GM19463 (cell line): ENCODE data around the gene AP1B1.

Source experiments
- ATAC-seq: cut with Tn5 transposase; IDR thresholded peaks from one replicate; pipeline ENCODE4 v1.9.1; 2021; ENCODE audit warnings: mild to moderate bottlenecking, moderate library complexity; ENCODE audit not compliant: unreplicated experiment

Gene AP1B1

DNA sequence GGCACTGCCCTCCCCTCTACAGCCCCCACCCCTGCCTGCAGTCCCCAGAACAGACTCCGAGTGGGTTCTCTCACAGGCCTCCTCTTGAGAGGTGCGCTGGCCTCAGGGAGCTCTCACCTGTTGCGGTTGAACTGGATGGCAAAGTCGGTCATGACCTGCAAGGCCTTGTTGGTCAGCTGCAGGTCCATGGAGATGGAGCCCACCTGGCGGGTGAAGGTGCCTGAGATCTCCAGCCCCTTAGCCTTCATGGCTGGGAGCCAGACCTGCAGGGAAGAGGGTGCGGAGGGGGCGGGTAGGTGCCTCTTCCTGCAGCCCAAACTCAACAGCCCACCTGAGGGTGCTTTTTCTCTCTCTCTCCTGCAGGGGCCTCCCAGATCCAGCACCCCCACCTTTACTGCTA is 54.2 kb downstream of the AP1B1 start:
- no peak for ATAC-seq

GRCh38 chr22:29332886-29333496 is 55.4 kb downstream of the AP1B1 start:
- no peak for ATAC-seq

GRCh38 chr22:29331658-29332300 is 56.6 kb downstream of the AP1B1 start:
- ATAC-seq, result no peak

GRCh38 chr22:29331213-29331612 is 57.2 kb downstream of the AP1B1 start:
- no peak for ATAC-seq

GRCh38 chr22:29330753-29331152 is 57.6 kb downstream of the AP1B1 start:
- ATAC-seq, result no peak

DNA sequence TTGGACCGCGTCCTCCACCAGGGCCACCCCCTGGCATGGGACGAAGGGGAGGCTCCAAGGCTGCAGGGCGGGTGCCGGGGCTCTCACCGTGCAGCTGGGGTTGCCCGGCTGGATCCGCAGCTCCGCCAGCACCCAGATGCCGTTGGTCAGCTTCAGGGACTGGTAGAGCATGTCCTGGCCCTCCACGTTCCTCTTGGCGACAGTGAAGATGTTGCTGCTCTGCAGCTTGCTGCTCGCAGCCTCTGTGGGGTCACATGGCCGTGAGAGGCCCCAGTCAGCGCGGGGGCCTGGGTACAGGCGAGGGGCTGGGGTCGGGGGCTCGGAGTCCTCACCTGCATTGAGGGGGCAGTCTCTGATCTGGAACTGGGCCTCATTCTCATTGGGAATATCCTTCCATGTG is 58.1 kb downstream of the AP1B1 start:
- no peak for ATAC-seq

DNA sequence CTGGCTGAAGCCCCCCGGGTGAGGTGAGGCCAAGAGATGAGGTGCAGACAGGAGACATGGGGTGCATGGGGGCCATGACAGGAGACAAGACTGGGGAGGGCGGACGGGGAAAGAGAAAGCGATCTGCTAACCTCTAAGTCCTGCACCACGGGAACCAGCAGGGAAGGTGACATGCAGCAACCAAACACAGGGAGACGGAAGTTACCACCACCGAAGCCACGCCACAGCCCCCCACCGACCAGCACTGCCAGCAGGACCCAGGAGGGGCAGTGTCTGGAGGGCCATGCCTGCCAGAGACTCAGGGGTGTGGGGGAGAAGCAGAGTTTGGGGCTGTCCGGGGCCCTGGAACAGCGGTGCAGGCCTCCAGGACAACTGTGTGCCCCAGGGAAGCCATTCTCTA is 58.8 kb downstream of the AP1B1 start:
- no peak for ATAC-seq

DNA sequence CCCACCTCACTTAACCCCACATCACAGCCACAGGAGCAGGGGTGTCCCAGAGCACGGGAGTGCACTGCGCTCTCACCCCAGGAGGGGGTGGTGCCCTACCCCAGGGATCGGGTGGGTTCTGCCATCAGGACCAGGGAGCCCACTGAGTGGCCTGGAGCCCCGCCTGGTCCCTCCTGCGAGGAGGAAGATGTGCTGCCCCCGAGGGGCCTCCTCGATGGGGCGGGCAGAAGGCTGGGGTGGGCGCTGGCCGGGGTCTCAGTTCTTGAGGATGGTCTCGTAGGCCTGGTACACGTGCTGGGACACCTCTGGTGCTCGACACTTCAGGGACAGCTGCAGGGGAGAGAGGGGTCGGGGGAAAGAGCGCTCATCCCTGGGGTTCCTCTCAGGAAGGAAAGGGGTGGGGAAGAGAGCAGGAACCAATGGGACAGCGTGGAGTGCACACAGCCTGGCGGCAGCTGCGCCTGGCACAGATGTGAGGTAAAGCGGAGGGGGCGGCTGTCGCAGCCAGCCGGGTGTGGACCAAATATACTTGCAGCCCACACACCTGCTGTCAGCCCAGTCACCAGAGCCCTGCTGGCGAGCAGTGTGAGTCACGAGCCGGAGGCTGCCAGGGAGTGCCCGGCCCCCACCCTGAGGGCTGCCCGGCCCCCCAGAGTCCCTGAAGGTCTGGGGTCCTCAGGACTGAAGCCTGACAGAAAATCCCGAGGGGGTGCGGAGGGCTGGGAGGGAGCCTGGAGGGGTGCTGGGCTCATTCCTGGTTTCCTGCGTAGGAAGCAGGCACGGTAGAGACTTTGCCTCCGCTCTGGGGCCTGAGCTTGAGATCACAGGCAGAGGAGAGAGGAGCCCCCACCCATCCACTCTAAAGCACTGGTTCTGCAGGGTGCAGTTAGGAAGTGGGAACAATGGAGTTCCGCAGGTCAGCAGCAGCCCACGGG is 59.5 kb downstream of the AP1B1 start:
- ATAC-seq, result no peak

GRCh38 chr22:29328055-29328454 is 60.3 kb downstream of the AP1B1 start:
- no peak for ATAC-seq

DNA sequence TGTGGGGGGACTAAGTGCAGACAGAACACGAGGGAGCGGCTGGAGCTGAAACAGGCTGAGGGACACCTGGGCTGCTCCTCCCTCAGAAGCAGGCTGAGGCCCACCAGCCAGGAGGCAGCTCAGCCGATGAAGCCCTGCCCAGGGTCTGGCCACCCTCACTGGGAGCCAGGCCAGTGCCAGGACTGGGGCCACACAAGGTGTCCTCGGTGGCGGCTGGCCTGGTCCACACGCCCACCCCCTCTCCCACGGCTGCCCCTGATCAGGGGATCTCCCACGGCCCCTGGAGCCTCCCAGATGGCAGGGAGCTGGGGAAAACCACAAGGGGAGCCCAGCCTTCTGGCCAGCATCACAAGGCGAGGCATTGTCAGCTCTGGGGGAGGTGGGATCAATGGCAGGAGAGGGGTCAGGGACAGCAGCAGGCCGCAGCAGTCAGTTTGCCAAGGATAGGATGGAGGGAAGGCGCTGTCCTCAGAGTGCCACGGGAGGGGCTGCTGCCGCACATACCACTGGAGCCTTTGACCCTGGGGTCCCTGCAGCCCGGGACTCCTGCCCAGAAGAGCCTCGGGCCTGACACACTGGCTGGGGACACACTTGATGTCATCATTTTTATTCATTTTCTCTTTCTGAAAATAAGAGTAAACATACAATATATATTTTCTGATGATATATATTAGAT is 61.1 kb downstream of the AP1B1 start:
- no peak for ATAC-seq

- no peak for ATAC-seq
Observed at GRCh38 chr22:29326481-29326880, 61.9 kb downstream of the AP1B1 start.

DNA sequence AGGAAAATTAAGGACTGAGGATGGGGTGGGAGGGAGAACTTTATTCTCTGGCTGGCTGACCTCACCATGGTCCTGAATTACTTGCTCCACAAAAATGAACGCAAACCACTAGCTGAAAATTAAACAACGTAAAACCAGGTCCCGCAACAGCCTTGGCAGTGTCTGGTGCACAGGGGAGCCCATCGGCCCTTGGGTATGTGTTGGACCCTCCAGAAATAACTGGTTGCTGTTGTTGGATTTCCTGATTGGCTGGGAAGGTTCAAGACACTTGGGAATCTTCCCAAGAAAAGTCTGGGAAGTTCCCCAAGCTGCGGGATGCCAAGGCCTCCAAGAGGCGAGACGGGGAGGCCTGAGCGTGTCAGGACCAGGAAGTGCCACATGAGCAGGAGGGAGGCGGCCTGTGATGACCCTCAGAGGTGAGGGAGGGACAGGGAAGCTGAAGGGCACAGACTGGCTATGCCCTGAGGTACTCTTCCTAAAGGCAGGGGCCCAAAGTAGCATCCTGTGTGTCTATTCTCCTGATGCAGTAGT is 62.5 kb downstream of the AP1B1 start:
- no peak for ATAC-seq

GRCh38 chr22:29325356-29325755 is 63.0 kb downstream of the AP1B1 start:
- ATAC-seq, result no peak

GRCh38 chr22:29323641-29324040 is 64.7 kb downstream of the AP1B1 start:
- no peak for ATAC-seq

DNA sequence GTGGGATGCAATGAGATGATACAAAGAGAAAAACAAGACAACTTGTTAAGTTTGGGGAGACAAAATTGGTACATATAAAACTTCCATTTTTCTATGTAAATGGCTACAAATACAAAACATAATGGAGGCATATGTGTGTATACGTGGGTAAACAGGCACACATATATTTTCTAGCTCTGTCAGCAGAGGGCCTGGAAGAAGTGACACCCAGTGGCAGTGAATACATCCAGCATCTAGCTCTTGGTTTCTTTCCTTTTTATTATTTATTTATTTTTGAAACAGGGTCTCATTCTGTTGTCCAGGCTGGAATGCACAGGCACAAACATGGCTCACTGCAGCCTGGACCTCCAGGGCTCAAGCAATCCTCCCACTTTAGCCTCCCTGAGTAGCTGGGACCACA is 67.8 kb downstream of the AP1B1 start:
- no peak for ATAC-seq

- ATAC-seq, result no peak
Observed at GRCh38 chr22:29319072-29319471, 69.3 kb downstream of the AP1B1 start.

- no peak for ATAC-seq
Observed at GRCh38 chr22:29317827-29318454, 70.4 kb downstream of the AP1B1 start.

DNA sequence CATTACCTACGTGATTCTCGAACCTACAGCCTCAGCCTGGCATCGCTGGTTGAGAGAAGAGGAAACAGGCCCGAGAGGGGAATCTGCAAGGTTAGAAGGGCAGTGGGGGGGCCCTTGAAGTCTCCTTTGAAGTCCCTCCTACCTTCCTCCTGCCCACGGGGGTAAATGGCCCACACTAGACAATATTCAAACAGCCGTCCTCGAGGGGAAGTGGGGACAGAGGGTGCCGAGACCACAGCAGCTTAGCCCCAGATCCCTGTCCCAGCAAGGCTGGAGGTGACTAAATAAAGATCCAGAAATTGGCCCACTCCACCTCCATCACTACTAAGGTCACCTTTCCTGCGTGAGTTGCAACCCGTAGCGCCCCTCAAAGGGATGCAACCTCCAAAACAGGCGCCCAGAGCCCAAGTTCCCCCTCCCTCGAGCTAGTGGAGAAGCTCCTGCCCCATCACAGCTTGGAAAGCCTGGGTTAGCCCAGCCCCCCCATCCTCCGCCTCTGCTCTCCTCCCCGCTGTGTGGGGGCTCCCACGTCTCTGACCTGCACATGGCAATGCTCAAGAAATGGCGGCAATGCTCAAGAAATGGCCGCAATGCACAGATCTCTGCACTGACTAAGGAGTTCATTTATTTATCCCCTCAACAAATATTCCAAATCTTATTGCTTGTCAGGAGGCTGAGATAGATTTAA is 72.1 kb downstream of the AP1B1 start:
- ATAC-seq, result no peak

GRCh38 chr22:29315286-29316140 is 72.9 kb downstream of the AP1B1 start, which contains the start of gene RASL10A:
TSS of gene RASL10A (minus strand) at chr22:29315697. CDS start at chr22:29315246, 451 bp downstream.
- no peak for ATAC-seq
